ENCODE measurements around the gene KLK8.

Gene KLK8

DNA sequence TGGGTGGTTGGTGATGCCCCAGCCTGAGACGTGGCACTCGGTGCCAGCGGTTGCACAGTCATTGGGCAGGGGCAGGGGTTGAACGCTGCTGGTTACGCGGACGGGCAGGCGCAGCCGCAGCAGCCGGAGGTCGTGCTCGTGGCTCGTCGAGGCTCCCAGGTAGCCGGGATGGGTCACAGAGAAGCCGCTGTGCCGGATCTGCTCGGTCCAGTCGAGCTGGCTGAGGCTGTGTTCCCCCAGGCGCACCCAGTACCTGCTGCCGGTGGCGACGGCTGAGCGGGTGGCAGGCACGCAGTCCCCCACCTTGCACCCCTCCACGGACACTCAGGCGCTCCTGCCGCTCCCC lies 30.4 kb upstream of the KLK8 start:
- FAIRE-seq = no peak
- DNase-seq (ENCODE audit: insufficient read length, low spot score) = no peak
- no peak for TF ChIP-seq CTCF (IDR thresholded peaks at IDR 0.05; ENCODE audit: insufficient read depth, missing control alignments)

GRCh38 chr19:51031220-51031879 lies 29.9 kb upstream of the KLK8 start:
- FAIRE-seq (no peak), DNase-seq (ENCODE audit: insufficient read length, low spot score) (no peak)
- no peak for TF ChIP-seq CTCF (IDR thresholded peaks at IDR 0.05; ENCODE audit: insufficient read depth, missing control alignments)

GRCh38 chr19:51030631-51031030 lies 29.2 kb upstream of the KLK8 start:
- DNase-seq (ENCODE audit: insufficient read length, low spot score) = no peak
- TF ChIP-seq CTCF (IDR thresholded peaks at IDR 0.05; ENCODE audit: insufficient read depth, missing control alignments) = no peak
- FAIRE-seq = no peak

- no peak for TF ChIP-seq CTCF (IDR thresholded peaks at IDR 0.05; ENCODE audit: insufficient read depth, missing control alignments)
- FAIRE-seq (no peak), DNase-seq (ENCODE audit: insufficient read length, low spot score) (no peak)
These were observed 28.3 kb upstream of the KLK8 start for GRCh38 chr19:51029718-51030117.

- FAIRE-seq (no peak), DNase-seq (ENCODE audit: insufficient read length, low spot score) (no peak)
- no peak for TF ChIP-seq CTCF (IDR thresholded peaks at IDR 0.05; ENCODE audit: insufficient read depth, missing control alignments)
These were observed 26.5 kb upstream of the KLK8 start for GRCh38 chr19:51027873-51028272.

- FAIRE-seq (no peak), DNase-seq (ENCODE audit: insufficient read length, low spot score) (no peak)
- no peak for TF ChIP-seq CTCF (IDR thresholded peaks at IDR 0.05; ENCODE audit: insufficient read depth, missing control alignments)
These were observed 25.9 kb upstream of the KLK8 start for GRCh38 chr19:51027126-51027806.

DNA sequence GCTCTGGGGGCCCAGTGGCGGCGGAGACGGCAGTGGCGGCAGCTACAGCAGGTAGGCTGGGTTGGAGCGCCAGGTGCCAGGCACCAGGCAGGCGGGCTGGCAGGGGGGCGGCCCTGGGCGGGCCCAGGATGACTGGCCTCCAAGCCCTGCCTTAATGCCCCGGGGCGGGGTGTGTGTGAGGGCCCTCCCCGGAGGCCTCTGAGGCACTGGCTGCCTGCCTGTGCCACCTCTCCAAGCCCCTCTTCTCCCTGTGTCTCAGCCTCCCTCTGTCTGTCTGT lies 25.1 kb upstream of the KLK8 start, which contains the start of gene KLK11:
TSS of gene KLK11 (minus strand) at position 63 of the 278 bp plus-strand sequence. CDS start 985 bp downstream, outside the sequence.
- FAIRE-seq = no peak
- DNase-seq (ENCODE audit: insufficient read length, low spot score) = no peak
- no peak for TF ChIP-seq CTCF (IDR thresholded peaks at IDR 0.05; ENCODE audit: insufficient read depth, missing control alignments)

All from D721Med (cell line).